ENCODE data around the gene XPNPEP2.

DNA sequence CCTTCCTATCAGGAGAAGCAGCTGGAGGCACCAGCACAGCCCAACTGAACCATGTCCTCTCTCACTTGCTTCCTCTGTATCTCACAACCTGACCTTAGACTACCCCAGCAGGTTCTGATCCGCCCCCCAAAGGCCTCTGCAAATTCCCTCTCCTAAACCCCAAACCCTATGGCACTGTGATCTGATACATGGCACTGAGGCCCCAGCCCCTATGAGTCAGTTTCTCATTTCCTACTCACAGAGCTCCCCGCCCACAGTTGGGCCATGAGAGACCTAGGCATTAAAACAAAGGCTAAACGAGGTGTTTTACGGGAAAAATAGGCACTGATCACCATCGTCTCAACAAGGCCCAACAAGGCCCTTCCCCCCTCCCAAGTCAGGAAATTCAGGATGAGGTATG, 60.1 kb downstream of the XPNPEP2 start:
- TF ChIP-seq CTCF (IDR thresholded peaks at IDR 0.05) (no peak), POLR2A (IDR thresholded peaks at IDR 0.05) (no peak)
